Adrenal gland (tissue), 12 donors: ENCODE measurements around the gene REEP1. TPM values are rescaled to one million over a fixed set of nuclear protein-coding genes. Genes with fewer than 3 reads are reported as not detected.

Experiments used
- DNase-seq, 7 donors: peaks; one replicate each; pipeline ENCODE4 v3.0.0-alpha.2; 2019 to 2020
- H3K27ac ChIP-seq, 5 donors: fragments of 200-600 bp; sonication (generic) in 4 of 5; 1 replicate in 3 of 5; 2 replicates in 2 of 5; pipeline versions ENCODE4 v1.5.1 to v1.8.0; 2016 to 2020; ENCODE audit warnings: mild to moderate bottlenecking in 1 of 5
- H3K27me3 ChIP-seq: fragments of 200-600 bp; 2 replicates; pipeline ENCODE4 v1.8.0; 2021
- H3K36me3 ChIP-seq, 2 donors: fragments of 200-600 bp; replicated peaks in 1 of 2; 1 replicate in 1 of 2; 2 replicates in 1 of 2; pipeline versions ENCODE4 v1.5.1 to v1.8.0; 2018 to 2022
- H3K4me1 ChIP-seq, 2 donors: fragments of 200-600 bp; replicated peaks in 1 of 2; 1 replicate in 1 of 2; 2 replicates in 1 of 2; pipeline versions ENCODE4 v1.5.1 to v1.8.0; 2018 to 2021
- H3K4me3 ChIP-seq, 4 donors: fragments of 200-600 bp; sonication (generic) in 3 of 4; one replicate each; pipeline ENCODE4 v1.5.1; 2016 to 2018
- H3K9me3 ChIP-seq, 3 donors: fragments of 200-600 bp; sonication (generic) in 1 of 3; replicated peaks in 1 of 3; 1 replicate in 2 of 3; 2 replicates in 1 of 3; pipeline versions ENCODE4 v1.5.1 to v1.8.0; 2016 to 2021
- CTCF ChIP-seq, 6 experiments: fragments of 450-650 bp in 4 of 6; fragments of 200-600 bp in 2 of 6; sonication (generic) in 1 of 6; IDR thresholded peaks; 1 replicate in 5 of 6; 2 replicates in 1 of 6; pipeline versions ENCODE4 v1.5.1 to v1.8.0; 2016 to 2021; ENCODE audit warnings: antibody characterized with exemption in 6 of 6, mild to moderate bottlenecking in 2 of 6, moderate library complexity in 1 of 6
- POLR2A ChIP-seq, 2 donors: fragments of 450-650 bp; IDR thresholded peaks; one replicate each; pipeline ENCODE4 v1.6.1; 2017; ENCODE audit warnings: antibody characterized with exemption in 2 of 2, mild to moderate bottlenecking in 2 of 2, moderate library complexity in 1 of 2
- WGBS, 4 donors: extraction: QIAGEN DNeasy Blood & Tissue Kit in 2 of 4; methylation state at CpG; one replicate each; pipeline versions ENCODE4 v1.1.5 to v1.1.7; 2013 to 2017; 5-methylcytosine and 5-hydroxymethylcytosine counted together
- intact Hi-C, 2 donors: fragments of 100-400 bp; cut with DNase I; formaldehyde crosslinking; loops; one replicate each; pipeline versions ENCODE4 v1.14.1 to v1.15.0; 2022 to 2023
- polyA plus RNA-seq, 3 donors: library from polyadenylated mRNA; stranded (reverse); fragments of 200-250 nt in 2 of 3; fragments of 350-450 nt in 1 of 3; fragmentation: Illumina TruSeq in 1 of 3; extraction: RNeasy Lipid Tissue Mini Kit (QIAGEN cat#74804) in 1 of 3; gene quantifications; one replicate each; pipeline ENCODE4 v1.2.3, GENCODE V29; 2013 to 2014
- total RNA-seq, 9 donors: library from RNA; depleted of rRNA in 4 of 9; stranded (reverse); fragments of >200 nt in 4 of 9; fragments of 120-200 nt in 1 of 9; fragmentation: NEBNext Ultra II Directional in 1 of 9; extraction: Animal tissue kit (Norgen Biotek cat#: 25700) in 1 of 9; gene quantifications; one replicate each; pipeline versions ENCODE4 v1.1.0 to v1.2.4, GENCODE V29; 2013 to 2023
- donor health status: healthy with polysubstance abuse.
- donor health status: Bipolar disorder and iron deficiency.
- donor health status: DM: yes; HTN: yes; CAD: no.
- donor health status: DM: no; HTN: no; CAD: no.
- donor health status: DM: no; HTN: no; CAD: no.
- donor health status: DM: yes; HTN: yes; CAD: no.

The REEP1 gene
- total and polyA plus RNA-seq, 12 donors: 0.36 to 9.3 (median 3.1) TPM

- WGBS, 4 donors: 79 to 84% (median 82%) methylated on average over 5 of the region's 5 CpGs
- Histone ChIP-seq H3K4me3 (no peak overlapping the region), H3K36me3 (no peaks in the 10 kb centered on the region), H3K9me3 (no peaks in the 10 kb centered on the region), H3K27ac (no peak overlapping the region), H3K27me3 (no peaks in the 10 kb centered on the region), H3K4me1 (no peaks in the 10 kb centered on the region)
- intact Hi-C loops: no loop called here
- TF ChIP-seq POLR2A (IDR thresholded peaks at IDR 0.05): no peak
- TF ChIP-seq CTCF (IDR thresholded peaks at IDR 0.05): no peak
- peak in 1 of 7 donors; percentile 41 for DNase-seq
These were observed 93.3 kb downstream of the REEP1 start for GRCh38 chr2:86243950-86244733.

DNA sequence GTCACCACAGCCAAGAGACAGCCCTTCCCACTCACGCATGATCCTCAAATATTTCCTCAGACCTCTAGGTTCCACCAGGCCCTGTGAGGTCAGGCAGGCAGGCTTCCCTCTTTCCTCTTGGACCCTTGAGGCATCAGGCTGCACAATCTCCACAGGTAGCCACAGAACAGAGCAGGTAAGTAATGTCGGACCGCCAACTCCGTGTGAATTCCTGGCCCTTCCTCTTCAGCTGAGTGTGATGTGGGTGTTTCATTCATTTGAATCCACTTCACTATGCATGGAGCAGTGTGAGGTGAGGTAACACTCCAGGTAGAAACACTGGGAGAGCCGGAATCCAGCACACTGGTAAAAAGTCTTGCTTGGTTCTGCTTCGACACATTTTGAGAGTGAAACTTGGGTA lies 94.2 kb downstream of the REEP1 start:
- intact Hi-C loops: no loop called here
- no peaks in the 10 kb centered on the region for H3K36me3 ChIP-seq
- no peak overlapping the region for H3K27ac ChIP-seq
- no peak overlapping the region for H3K4me3 ChIP-seq
- H3K27me3 ChIP-seq: no peaks in the 10 kb centered on the region
- TF ChIP-seq CTCF (IDR thresholded peaks at IDR 0.05): no peak
- TF ChIP-seq POLR2A (IDR thresholded peaks at IDR 0.05): no peak
- WGBS, 4 donors: 90 to 95% (median 93%) methylated on average over 6 of the region's 6 CpGs
- no peaks in the 10 kb centered on the region for H3K9me3 ChIP-seq
- no peak for DNase-seq
- H3K4me1 ChIP-seq: no peaks in the 10 kb centered on the region

- H3K27ac ChIP-seq: no peak overlapping the region
- WGBS, 4 donors: 68 to 78% (median 75%) methylated on average over 5 to 6 of the region's 6 CpGs
- TF ChIP-seq CTCF (IDR thresholded peaks at IDR 0.05): no peak
- TF ChIP-seq POLR2A (IDR thresholded peaks at IDR 0.05): no peak
- no peaks in the 10 kb centered on the region for H3K36me3 ChIP-seq
- intact Hi-C loops: no loop called here
- no peaks in the 10 kb centered on the region for H3K4me1 ChIP-seq
- H3K27me3 ChIP-seq: no peaks in the 10 kb centered on the region
- no peak for DNase-seq
- no peaks in the 10 kb centered on the region for H3K9me3 ChIP-seq
- no peak overlapping the region for H3K4me3 ChIP-seq
These were observed 95.8 kb downstream of the REEP1 start for GRCh38 chr2:86241611-86242010.

- TF ChIP-seq CTCF (IDR thresholded peaks at IDR 0.05) (no peak), POLR2A (IDR thresholded peaks at IDR 0.05) (no peak)
- WGBS, 4 donors: 93 to 97% (median 95%) methylated on average over 11 to 14 of the region's 14 CpGs
- no peak for DNase-seq
- Histone ChIP-seq H3K9me3 (no peaks in the 10 kb centered on the region), H3K27me3 (no peaks in the 10 kb centered on the region), H3K4me1 (no peaks in the 10 kb centered on the region), H3K27ac (no peak overlapping the region), H3K4me3 (no peak overlapping the region), H3K36me3 (no peaks in the 10 kb centered on the region)
- intact Hi-C loops: no loop called here
These were observed 97.2 kb downstream of the REEP1 start for GRCh38 chr2:86240251-86240650.
